Lower leg skin (tissue), 3 donors: Measurements from ENCODE around the gene PJA2.

Experiments
- CTCF ChIP-seq, 3 donors: fragments of 450-650 bp; IDR thresholded peaks; one replicate each; pipeline ENCODE4 v1.5.1; 2016; ENCODE audit warnings: antibody characterized with exemption in 3 of 3, mild to moderate bottlenecking in 3 of 3, moderate library complexity in 2 of 3
- POLR2A ChIP-seq, 2 donors: fragments of 450-650 bp; IDR thresholded peaks; one replicate each; pipeline ENCODE4 v1.6.1; 2016 to 2017; ENCODE audit warnings: antibody characterized with exemption in 2 of 2, mild to moderate bottlenecking in 1 of 2, moderate library complexity in 1 of 2

- TF ChIP-seq CTCF (IDR thresholded peaks at IDR 0.05) (no peak), POLR2A (IDR thresholded peaks at IDR 0.05) (no peak)
Measured at GRCh38 chr5:109404428-109404960, 5.3 kb downstream of the PJA2 start.
